DMS153 treated with DMSO at 0.1 percent for 48 hours (cell line): ENCODE results near the gene WNK2.
"Not testable (repeated sequence)": the region's sequence is repeated elsewhere in the genome, so short reads cannot be mapped to it uniquely, and the experiment has no call there.

Experiments
- DNase-seq: peaks from one replicate; lab custom pipeline; 2025; ENCODE audit not compliant: unreplicated experiment; lab: John Stamatoyannopoulos, UW

Gene WNK2

DNA sequence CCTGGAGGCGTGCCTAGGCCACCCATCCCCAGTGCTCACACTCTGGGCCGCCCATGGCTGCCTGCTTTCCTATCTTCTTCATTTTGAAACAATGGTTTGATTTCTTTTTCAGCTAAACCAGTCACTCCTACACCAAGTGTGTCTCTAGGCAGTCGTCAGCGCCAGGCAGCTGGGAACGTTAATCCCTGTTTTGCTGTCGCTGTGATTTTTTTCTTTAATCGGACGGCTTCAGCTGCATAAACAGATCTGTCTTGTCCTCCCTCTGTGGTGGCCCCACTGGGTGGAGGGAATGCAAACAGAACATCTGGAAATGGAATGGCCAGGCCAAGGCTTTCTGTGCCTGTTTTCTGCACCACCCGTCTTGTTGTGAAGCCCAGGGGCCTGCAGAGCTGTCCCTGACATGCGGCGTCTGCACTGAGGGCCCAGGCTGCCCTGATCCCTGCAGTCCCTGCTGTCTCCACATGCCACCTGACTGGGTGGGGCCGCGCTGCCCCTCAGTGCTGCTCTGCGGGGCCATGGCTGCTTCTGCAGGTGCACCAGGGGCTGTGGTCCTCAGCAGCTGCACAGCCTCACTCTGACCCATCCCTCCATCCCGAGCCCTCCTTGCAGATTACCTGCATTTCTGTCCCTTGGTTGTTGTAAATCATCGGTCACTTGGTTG lies 51.5 kb downstream of the WNK2 start:
- no peak for DNase-seq

DNA sequence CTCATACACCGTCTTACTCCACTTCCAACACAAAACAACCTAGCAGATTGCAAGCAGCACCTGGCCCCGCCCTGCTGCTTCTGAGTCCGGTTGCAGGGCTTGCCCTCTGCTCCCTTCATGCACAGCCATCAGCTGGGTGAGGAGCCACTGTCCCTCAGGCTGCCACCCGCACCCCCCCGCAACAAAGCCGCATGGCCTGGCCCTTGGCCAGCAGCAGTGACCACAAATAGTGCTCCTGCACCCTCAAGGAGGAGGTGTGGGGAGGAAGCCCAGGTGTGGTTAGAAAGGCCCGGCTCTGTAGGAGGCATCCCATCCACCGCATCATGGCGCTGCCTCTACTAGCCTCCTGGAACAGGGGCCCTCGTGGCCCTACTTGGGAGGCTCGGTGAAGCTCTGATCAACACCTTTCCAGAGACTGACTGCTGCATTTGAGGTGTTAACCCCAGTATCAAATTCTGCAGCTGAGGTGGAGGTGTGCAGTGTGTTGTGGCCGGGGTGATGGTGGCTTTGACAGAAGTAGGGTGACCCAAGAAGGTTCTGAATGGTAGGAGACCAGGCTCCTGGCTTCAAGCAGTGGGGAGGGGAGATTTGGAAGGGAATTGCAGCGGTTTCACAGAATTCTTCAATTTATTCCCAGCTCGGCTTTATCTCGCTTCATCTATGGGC lies 52.7 kb downstream of the WNK2 start:
- no peak for DNase-seq

DNA sequence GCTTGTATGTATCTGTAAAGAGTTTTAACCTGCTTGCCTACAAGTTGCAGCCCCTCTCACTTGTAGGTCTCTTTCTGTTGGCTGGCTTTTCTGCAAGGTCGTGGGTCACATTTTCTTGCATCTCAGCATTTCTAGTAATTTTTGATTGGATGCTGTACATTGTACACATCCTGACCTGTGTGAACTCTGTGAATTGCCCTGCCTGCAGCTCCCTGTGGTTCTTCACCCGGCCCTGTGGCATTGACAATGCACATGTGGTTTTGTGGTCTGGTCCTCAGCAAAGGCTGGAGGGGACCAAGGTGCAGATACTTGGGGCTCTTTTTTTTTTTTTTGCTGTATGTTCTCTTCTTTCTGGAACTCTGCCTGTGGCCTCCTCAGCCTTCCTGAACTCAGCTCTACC lies 53.6 kb downstream of the WNK2 start:
- DNase-seq: no peak

DNA sequence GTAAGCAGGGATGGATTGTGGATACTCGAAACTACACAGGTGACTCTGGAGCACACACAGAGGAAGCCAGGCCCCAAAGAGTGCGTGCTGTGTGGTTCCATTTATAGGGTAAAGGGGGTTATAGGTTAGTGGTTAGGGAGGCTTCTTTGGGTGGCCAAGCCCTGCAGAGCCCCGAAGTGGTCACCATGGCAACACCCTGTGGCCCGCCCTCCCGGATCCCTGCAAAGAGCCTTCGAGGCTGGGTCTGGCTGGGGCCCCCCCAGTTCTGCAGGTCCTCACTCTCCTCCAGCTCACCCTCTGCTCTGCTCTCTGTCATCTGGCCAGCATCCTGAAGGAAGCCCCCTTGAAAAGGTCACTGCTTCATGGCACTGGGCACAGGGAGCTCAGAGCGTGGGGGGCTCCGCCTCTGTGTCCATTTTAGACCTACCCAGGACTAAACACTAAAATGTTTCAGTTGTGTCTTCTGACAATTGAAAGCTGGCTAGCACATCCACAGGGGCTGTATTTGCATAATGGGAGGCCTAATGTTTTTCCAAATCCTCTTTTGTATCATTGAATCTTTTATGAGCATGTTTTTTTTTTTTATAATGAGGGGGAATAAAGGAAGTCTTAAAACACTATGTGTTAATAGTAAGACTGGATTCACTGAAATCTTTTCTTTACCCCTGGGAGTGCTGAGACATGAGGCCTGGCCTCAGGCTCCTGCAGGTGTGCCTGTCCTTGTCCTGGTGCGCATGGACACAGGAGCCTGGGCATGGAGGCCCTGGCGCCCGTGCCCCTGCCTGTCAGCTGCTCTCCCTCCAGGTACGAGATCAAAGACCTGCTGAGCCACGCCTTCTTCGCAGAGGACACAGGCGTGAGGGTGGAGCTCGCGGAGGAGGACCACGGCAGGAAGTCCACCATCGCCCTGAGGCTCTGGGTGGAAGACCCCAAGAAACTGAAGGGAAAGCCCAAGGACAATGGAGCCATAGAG lies 55.3 kb downstream of the WNK2 start:
- DNase-seq: no peak

DNA sequence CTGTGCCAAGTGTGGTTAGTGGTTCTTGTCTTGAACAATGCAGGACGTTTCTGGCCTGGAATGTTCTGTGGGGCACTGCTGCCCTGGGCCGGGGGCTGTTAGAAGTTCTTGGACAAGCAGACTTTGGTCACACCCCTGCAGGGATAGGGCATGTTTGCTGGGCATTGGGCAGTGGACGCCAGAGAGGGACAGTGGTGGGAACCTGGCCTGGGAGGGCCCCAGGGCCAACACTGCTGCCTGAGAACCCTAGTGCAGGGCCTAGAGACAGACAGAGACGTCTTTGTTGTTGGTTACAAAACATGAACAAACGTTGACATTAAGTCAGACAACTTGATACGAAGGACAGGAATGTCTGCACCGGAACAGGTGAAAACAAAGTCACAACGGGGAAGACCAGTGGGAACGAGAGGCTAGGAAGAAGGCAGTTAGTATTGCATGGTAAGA lies 57.0 kb downstream of the WNK2 start:
- DNase-seq: no peak

DNA sequence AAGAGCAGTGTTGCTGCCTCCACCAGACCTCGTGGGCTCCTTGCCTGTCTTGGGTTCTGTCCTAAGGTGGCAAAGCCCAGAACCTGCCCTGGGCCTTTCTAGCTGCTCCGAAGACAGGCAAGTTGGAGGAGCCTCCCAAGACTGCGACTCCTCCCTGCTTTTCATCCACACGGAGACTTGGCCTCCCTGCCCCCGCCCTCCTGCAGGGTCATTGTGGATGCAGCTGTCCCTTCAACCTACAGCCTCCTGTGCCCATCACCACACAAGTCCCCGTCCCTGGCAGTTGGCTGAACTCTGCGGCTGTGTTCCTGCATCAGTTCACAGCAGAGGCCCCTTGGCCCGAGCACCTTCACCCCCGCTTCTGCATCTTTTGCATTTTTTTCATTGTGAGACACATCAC lies 59.2 kb downstream of the WNK2 start:
- DNase-seq: no peak

DNA sequence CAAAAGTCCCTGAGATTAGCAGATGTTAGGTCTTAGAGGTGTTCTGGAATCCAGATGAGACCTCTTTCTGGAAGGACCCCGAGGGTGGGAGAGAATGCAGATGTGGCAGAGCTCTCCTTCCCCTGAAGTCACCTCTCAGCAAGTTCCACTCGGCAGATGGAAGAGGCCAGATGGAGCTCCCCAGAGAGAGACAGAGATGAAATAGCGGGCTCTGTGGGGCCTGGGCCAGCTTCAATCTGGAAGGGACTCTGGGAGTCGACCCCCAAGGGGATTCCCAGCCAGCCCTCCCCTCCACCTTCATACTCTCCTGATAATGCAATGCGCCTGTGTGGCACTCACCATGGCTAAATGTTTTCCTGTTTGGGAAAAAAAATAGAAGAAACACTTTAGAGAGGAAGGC lies 60.2 kb downstream of the WNK2 start:
- no peak for DNase-seq

DNA sequence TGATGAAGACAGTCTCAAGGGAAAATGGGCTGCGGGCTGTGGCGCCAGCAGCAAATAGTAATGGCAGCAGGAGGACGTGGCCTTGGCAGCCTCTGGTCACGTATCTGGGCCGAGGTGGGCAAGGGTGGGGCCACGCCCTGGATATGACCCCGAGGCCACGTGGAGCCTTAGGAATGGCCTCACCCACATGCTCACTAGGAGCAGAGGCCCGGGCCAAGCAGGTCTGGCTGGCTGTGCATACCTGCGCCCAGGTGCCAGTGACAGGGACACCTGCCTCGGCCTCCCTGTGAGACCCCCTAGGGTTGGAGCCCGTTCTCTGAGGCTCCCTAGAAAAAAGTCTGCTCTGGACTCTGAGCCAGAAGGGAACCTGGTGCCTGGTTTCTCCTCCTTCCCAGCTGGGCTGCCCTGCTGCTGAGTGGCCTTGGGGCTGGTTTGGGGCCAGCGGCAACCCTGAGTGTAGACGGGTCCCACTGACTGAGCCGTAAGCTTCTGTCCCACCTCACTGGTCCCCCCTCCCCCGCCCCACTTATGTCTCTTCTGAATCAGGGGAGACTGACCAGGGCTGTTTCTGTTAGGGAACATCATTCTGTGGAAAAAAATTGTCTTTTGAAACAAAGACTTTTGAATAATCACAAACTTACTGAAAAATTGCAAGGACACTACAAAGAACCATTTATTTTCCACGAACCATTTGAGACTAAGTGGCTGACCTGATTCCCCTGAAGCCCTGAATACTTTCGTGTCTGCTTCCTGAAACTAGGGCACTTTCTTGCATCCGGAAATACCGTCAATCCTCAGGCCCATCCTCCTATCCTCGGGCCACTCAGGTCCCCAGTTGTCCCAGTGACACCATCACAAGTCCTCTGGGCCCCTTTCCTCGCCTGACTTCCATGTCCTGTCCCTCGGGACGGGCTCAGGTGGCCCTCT lies 60.8 kb downstream of the WNK2 start:
- no peak for DNase-seq

DNA sequence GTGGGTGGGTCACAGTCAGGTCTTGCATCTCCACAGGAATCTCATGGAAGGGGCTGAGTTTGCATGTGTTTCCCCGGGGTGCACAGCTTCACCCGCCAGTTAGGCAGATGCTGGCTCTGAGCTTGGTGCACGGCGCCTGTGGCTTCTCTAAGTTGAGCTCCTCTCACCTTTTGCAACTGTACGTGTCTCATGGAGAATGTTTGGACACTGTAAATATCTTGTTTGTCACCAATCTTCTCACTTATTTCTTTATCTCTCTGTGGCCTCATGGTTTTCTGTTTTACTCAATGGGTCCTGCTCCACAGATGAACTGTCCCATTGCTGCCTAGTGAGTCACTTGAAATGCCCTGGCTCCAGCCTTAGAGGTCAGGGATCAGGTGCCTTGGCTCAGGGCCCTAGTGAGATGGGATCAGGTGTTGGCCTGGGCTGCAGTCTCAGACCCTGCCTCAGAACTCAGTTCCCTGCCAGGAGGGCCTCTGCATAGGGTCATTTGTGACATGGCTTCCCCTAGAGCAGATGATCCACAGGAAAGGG lies 61.6 kb downstream of the WNK2 start:
- no peak for DNase-seq

DNA sequence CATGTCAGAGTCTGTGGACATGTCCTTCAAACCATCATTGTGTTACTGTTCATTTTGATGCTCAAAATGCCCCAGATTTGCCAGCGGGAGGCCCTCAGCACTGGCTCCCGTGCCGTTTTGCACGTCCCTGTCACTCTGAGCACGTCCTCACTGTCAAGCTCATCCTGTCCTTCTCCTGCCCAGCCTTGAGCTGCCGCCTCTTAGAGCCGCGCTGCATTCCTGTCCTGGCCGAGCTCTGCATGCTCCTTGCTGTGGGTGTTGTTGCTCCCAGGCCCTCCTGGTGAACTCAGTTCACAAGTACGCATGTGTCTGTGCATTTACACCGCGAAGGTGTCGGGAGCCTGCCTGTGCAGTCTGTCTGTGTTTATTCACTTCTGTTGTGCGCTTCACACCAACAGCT lies 62.2 kb downstream of the WNK2 start:
- no peak for DNase-seq

DNA sequence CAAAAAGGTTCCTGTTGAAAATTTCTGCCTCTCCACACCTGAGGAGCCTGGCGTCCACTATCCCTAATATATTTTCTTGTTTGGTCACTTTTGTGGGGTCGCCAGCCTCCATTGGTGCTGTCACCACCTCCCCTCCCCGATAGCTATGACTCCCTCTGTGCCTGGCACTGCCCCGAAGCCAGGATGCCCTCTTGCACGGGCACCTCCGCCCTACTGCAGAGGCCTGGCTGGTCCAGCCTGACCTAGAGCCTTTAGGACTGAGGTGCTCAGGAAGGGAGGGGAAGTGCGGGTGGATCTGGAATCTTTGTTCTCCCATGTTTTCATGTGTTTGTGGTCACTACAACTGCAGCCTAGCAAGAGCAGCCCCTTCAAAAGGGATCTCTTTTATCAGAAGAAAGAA lies 62.6 kb downstream of the WNK2 start:
- no peak for DNase-seq

DNA sequence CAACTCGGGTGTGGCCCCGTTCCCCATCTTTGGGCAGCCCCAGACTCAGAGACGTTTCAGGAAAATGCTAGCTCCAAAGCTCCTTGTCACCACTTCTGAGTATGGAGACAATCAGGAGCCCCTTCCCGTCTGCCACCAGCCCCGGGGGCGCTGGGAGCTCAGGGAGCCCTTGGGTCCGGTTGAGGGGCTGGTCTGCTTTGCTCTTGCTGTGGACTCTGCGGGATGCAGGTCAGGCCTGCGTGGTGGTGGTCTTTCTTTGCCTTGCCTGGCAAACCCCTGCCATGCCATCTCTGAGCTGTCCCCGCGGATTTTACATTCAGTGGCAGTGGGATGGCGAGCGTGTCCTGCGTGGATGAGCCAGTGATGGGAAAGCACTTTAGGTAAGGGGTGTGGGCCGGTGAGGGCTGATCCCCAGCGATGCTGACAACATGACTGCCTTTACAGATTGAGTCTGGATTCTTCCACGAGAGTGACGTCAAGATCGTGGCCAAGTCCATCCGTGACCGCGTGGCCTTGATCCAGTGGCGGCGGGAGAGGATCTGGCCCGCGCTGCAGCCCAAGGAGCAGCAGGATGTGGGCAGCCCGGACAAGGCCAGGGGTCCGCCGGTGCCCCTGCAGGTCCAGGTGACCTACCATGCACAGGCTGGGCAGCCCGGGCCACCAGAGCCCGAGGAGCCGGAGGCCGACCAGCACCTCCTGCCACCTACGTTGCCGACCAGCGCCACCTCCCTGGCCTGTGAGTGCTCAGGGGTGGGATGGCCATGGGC lies 63.3 kb downstream of the WNK2 start:
- no peak for DNase-seq

DNA sequence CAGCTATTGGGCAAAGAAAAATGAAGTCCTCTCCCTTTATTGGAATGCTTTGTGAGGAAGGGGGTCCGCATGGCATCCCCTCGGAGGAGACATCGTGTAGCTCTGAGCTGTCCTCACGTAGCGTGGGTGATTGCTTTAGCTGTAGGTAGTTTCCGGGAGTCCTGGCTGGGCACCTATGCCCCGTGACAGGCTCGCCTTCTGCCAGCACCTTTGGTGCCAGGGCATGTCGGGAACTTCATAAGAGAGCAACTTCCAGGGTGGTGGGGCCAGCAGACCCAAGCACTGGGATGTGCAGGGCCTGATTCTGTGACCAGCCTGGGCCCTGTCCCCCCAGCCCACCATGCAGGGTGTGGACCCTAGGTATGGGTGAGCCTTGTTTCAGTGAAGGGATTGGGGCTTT lies 64.0 kb downstream of the WNK2 start:
- DNase-seq: no peak

DNA sequence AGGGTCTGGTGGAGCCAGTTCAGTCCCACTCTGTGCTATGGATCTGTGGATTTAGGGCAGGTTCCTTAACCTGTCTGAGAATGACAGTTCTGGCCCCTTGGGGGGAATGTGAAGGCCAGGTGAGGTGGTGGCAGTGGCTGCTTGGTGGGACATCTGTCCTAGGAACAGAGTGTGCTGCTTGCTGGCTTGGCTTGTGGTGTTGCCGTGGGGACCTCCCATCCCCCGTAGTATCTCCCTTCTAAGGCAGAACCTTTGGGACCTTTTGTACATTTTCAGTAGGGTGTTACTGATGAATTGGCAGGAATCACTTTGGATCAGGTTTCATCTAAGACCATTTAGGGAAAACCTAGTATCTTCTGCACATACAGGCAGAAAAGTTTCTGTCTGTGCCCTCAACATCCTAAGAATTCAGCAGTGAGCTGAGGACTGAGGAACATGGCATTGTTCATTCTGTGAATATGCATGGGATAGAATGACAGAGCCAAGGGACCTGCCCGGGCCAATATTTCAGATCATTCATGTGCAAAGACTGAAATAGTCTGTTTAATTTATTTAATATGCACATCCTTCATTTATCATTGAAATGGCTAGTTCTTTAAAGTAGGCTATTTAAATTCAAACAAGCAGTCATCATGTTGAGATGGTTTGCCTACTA lies 64.6 kb downstream of the WNK2 start:
- no peak for DNase-seq

DNA sequence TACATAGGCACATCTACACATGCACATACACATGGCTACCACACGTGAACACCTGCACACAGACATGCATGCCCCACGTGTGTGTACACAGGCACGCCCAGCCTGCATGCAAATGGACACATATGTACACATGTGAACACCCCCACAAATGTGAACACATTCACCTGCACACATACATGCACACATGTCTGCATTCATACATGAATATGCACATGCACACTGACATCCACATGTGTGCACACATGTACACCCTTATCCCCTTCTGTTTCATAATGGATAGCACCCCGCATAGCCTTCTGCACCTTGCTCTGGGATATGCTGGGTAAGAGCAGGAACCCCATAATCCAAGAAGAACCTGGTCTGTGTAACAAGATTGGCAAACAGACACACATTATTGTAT lies 66.2 kb downstream of the WNK2 start:
- DNase-seq: no peak

DNA sequence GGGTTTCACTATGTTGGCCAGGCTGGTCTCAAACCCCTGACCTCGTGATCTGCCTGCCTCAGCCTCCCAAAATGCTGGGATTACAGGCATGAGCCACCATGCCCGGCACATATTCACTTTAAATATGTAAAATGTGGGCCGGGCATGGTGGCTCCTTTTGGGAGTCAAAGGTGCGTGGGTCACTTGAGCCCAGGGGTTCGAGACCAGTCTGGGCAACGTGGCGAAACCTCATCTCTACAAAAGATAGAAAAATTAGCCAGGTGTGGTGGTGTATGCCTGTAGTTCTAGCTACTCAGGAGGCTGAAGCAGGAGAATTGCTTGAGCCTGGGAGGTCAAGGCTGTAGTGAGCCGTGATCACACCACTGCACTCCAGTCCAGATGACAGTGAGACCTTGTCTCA lies 67.4 kb downstream of the WNK2 start:
- DNase-seq: not testable (repeated sequence)

DNA sequence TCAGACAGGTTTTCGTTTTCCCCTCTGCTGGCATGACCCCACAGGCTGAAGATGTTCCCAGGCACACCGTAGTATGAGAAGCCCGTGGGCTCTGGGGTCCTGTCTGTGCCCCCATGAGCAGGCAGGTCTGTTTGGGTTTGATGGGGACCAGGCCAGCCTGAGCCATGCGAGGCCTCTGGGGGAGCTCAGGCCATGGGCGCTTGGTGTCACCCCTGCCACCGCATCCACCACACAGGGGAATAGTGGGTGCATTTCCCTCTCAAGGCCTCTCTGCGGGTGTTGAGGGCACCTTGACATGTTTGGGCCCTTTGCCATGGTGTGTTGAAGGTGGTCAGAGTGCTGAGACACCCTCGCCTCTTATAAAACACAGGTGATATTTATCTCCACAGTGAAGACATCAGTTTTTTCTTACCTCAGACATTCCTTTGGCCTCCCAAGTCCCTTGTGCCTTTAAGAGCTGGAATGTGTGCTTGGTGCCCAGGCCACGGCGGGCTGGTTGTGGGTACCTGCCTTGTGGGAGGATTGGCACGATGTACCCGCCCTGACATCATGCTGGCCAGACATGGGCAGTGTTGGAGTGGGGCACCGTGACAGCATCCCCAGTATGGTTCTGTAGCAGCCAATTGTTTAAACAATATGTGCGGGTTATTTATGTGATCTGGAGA lies 68.3 kb downstream of the WNK2 start:
- no peak for DNase-seq

DNA sequence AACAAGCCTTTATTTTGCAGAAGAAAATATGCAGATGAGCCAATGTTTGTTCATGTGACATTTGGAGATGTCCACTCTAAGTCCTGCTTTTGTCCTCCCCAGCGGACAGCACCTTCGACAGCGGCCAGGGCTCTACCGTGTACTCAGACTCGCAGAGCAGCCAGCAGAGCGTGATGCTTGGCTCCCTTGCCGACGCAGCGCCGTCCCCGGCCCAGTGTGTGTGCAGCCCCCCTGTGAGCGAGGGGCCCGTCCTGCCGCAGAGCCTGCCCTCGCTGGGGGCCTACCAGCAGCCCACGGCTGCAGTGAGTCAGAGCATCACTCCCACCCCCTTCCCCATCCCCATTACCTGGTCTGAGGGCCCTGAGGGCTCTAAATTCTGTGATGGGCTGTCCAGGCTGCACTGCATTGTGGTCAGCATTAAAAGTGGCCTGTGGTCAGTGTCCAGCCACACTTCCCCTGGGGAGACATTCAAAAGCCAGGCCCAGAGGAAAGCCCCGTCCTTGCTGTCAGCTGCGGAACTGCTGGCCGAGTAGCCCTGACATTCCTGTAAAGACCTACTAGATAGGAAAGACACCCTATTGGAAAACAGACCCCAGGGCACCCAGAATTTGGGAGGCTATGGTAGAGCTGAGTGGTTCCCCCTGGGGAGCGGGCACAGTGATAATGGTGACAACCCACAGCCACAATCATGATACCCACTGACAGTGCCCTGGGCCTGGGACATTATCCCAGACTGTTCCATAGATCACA lies 69.0 kb downstream of the WNK2 start:
- DNase-seq: no peak
